Chondrocyte (in vitro differentiated cells): Measurements from ENCODE around the gene RAB28. TPM values are rescaled to one million over a fixed set of nuclear protein-coding genes. Genes with fewer than 3 reads are reported as not detected.

ENCODE experiments used
- DNase-seq: peaks from one replicate; pipeline ENCODE4 v3.0.0; 2021; ENCODE audit warnings: mixed read lengths, low spot score
- H3K27ac Mint-ChIP-seq: one replicate; pipeline ENCODE4 v1.8.0; 2021; ENCODE audit warnings: mild to moderate bottlenecking, moderate library complexity, mixed read lengths; ENCODE audit not compliant: unreplicated experiment
- H3K27me3 Mint-ChIP-seq: 2 replicates; pipeline ENCODE4 v1.8.0; 2021; ENCODE audit warnings: low read depth, mixed read lengths
- H3K36me3 Mint-ChIP-seq: 2 replicates; pipeline ENCODE4 v1.8.0; 2021; ENCODE audit warnings: low read depth, mixed read lengths
- H3K4me1 Mint-ChIP-seq: 2 replicates; pipeline ENCODE4 v1.8.0; 2021; ENCODE audit warnings: low read depth, mild to moderate bottlenecking, mixed read lengths
- H3K4me3 Mint-ChIP-seq: one replicate; pipeline ENCODE4 v1.8.0; 2021; ENCODE audit warnings: mild to moderate bottlenecking, moderate library complexity, mixed read lengths; ENCODE audit not compliant: unreplicated experiment
- H3K9me3 Mint-ChIP-seq: 2 replicates; pipeline ENCODE4 v1.8.0; 2021; ENCODE audit warnings: low read depth, mixed read lengths
- CTCF ChIP-seq: fragments of 200-600 bp; sonication (generic); IDR thresholded peaks from 2 replicates; pipeline ENCODE4 v1.5.0; 2021; ENCODE audit warnings: antibody characterized with exemption, mild to moderate bottlenecking, moderate library complexity
- total RNA-seq: library from RNA; stranded (reverse); gene quantifications from 3 replicates; pipeline ENCODE4 v1.2.1, GENCODE V29; 2021

The RAB28 gene
- total RNA-seq, 1 donor from 2014 or later = 11.3 TPM

GRCh38 chr4:13481569-13481968 is 2.6 kb downstream of the RAB28 start:
- peaks cover 31% of the 10 kb centered on the region for H3K4me1 Mint-ChIP-seq
- no peaks in the 10 kb centered on the region for H3K27me3 Mint-ChIP-seq
- no peak for TF ChIP-seq CTCF
- no peaks in the 10 kb centered on the region for H3K36me3 Mint-ChIP-seq
- no peak overlapping the region for H3K4me3 Mint-ChIP-seq
- H3K27ac Mint-ChIP-seq = peak overlapping the region; percentile 90
- no peaks in the 10 kb centered on the region for H3K9me3 Mint-ChIP-seq
- no peak for DNase-seq

- peaks cover 26% of the 10 kb centered on the region for H3K4me1 Mint-ChIP-seq
- no peaks in the 10 kb centered on the region for H3K27me3 Mint-ChIP-seq
- no peak overlapping the region for H3K27ac Mint-ChIP-seq
- TF ChIP-seq CTCF = no peak
- no peaks in the 10 kb centered on the region for H3K36me3 Mint-ChIP-seq
- H3K4me3 Mint-ChIP-seq = no peak overlapping the region
- no peak for DNase-seq
- no peaks in the 10 kb centered on the region for H3K9me3 Mint-ChIP-seq
Measured at GRCh38 chr4:13478707-13479106, 5.4 kb downstream of the RAB28 start.

- Mint-ChIP-seq H3K4me1 (peaks cover 21% of the 10 kb centered on the region), H3K36me3 (peaks cover under 1% of the 10 kb centered on the region), H3K27me3 (no peaks in the 10 kb centered on the region)
Measured at GRCh38 chr4:13478131-13478530, 6.0 kb downstream of the RAB28 start.

GRCh38 chr4:13476915-13477314 is 7.2 kb downstream of the RAB28 start:
- Mint-ChIP-seq H3K4me3 (no peak overlapping the region), H3K27ac (no peak overlapping the region), H3K27me3 (no peaks in the 10 kb centered on the region), H3K36me3 (peaks cover 1% of the 10 kb centered on the region), H3K4me1 (peaks cover 14% of the 10 kb centered on the region), H3K9me3 (no peaks in the 10 kb centered on the region)
- no peak for TF ChIP-seq CTCF
- DNase-seq = no peak

More at GRCh38 chr4:13478131-13478530, 6.0 kb downstream of the RAB28 start:
- Mint-ChIP-seq H3K27ac (no peak overlapping the region), H3K4me3 (no peak overlapping the region), H3K9me3 (no peaks in the 10 kb centered on the region)
- no peak for TF ChIP-seq CTCF
- DNase-seq = no peak

- no peak for DNase-seq
- H3K36me3 Mint-ChIP-seq = peaks cover 1% of the 10 kb centered on the region
- peaks cover 10% of the 10 kb centered on the region for H3K4me1 Mint-ChIP-seq
- TF ChIP-seq CTCF = no peak
- H3K27me3 Mint-ChIP-seq = no peaks in the 10 kb centered on the region
- H3K4me3 Mint-ChIP-seq = no peak overlapping the region
- no peaks in the 10 kb centered on the region for H3K9me3 Mint-ChIP-seq
- no peak overlapping the region for H3K27ac Mint-ChIP-seq
Measured at GRCh38 chr4:13476152-13476551, 8.0 kb downstream of the RAB28 start.
